HG03432 (cell line): ENCODE measurements around the gene DUSP7.
A peak's percentile ranks its signal among the peaks of the same experiment; 100 is the strongest.

Experiments used
- ATAC-seq: cut with Tn5 transposase; IDR thresholded peaks from one replicate; pipeline ENCODE4 v1.9.1; 2021; ENCODE audit warnings: mild to moderate bottlenecking, moderate library complexity; ENCODE audit not compliant: unreplicated experiment

DUSP7 gene

DNA sequence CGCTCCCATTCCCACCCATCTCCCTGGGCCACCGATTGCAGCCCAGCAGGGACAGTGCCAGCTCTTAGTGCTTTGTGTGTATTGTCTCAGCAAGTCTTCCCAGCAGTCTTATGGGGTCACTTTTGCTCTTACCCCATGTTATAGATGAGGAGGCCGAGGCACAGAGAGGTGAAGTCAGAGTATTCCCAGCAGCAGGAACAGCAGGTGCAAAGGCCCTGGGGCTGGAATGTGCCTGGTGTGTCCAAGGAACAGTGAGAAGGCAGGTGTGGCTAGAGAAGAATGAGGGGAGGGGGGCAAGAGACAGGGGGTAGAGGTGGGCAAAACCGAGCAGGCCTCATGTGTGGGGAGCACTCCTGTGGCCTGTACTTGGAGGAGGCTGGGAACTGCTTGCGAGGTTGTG is 12.8 kb upstream of the DUSP7 start:
- ATAC-seq = no peak

- no peak for ATAC-seq
Observed at GRCh38 chr3:52068730-52069129, 12.4 kb upstream of the DUSP7 start.

DNA sequence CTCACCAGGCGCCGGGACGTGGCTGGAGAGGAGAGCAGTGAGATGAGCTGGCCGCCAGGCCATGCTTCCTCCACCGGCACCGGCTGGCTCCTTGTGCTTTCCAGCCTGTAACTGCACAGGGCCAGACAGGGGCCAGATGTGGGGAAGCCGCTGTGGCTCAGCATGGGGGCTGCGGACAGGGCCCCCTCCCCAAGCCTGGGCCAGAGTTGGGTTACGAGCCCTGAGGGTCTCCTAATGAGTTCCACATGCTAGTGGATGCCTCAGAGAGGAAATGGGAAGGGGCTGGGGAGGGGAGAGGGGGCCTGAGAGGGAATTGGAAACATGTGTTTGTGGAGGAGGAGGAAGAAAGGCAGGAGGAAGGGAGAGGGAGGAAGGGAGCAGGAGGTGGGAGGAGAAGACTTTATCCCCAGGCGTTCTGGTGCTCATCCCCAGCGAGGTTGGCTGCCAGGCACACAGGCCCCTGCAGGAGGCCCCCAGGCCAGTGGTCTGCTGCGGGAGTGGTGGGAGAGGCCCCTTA is 11.7 kb upstream of the DUSP7 start:
- no peak for ATAC-seq

DNA sequence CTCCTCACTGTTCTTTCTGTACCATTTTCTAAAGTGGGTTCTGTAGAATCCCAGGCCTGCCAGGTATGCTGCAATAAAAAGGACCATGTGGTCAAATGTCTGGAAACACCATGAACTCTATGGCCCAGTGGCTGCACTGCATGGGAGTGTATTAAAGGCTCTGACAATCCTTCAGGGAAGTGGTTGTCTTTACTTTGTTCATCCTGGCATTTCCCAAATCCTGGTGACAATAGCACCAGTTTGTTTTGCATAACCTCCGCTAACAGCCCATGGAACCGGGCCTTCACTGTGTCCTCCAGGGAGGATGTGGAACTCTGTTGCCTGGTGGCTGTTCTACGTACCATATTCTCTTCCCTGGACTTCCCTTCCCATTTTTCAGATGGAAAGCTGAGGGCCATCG is 11.2 kb upstream of the DUSP7 start:
- ATAC-seq = no peak

- no peak for ATAC-seq
Observed at GRCh38 chr3:52067046-52067445, 10.7 kb upstream of the DUSP7 start.

- no peak for ATAC-seq
Observed at GRCh38 chr3:52065264-52065756, 8.9 kb upstream of the DUSP7 start.

GRCh38 chr3:52064561-52064960 is 8.2 kb upstream of the DUSP7 start:
- no peak for ATAC-seq

DNA sequence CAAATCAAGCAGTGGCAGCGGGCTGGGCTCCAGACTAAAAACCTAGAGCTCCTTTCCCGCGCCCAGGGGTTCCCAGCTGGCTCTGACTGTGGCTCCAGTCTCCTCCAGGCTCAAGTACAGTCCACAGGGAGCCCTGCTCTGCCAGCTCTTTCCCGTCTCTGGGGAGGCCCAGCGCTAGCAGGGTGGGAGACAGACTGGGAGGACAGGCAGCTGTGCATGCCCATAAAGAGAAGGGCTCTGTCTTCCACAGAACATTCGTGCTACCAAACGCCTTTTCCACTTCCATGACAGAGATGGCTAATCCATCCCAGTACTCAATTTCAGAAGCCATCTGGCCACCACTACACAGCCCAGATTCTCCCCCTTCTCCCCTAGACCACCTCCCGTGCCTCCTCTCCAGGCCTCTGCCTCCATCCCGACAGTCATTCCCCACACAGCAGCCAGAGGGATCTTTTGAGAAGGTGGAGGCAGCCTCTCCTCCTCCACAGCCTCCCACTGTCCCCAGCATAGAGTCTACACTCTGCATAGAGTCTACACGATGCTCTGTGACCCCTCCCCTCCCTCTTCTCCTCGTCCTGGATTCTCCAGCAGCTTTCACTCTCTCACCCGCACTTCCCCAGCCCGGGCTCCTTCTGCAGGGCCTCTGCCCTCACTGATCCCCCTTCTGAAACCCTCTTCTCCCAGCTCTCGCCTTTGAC is 6.8 kb upstream of the DUSP7 start:
- no peak for ATAC-seq

DNA sequence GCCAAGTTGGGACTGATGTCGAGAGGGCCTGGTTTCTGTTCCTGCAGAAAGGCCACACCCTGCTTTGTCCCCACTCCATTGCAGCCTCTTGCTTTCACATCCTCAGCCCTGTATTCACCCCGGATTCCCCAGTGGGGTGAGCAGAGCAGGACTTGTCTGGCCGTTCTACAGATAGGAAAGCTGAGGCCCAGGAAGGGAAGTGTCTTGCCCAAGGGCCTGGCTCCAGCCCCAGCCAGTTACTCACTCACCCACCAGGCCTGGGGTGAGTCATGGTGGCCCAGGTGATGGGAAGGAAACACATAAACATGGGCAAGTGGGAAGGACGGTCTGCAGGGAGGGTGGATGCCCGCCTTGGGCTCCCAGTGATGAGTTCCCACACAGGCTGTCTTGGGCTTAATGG is 6.1 kb upstream of the DUSP7 start:
- ATAC-seq = no peak

- no peak for ATAC-seq
Observed at GRCh38 chr3:52061121-52061910, 4.9 kb upstream of the DUSP7 start.

- no peak for ATAC-seq
Observed at GRCh38 chr3:52059781-52060180, 3.4 kb upstream of the DUSP7 start.

DNA sequence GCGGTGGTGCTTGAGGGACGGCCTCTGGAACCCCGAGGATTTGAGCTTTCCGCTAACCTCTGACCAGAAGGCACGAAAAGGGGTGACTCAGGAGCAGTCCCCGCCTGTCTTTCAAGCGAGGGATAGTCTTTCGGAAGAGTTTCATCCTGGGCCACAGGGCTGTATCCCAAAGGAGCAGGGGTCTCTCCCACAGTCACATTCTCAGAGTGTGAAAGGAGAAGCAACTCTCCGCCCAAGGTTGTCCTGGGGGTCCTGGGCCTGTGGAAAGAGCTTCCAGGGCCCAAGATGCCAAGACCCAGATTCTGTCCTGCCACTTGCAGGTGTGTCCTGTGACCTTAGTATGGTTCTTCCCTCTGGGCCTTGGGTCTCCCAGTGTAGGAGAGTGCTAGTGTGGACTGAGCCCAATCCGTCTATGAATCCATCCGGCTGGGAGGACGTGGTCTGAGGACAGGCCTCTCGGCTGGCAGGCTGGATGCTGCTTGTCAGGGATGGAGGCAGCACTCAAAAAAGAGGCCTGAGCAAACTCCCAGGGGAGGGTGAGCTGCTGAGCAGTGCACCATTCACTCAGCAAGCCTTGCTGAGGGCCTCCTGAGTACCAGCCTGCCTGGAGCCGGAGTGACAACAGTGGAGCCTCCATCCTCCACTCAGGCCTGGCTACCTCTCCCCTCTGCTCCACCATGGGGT is 1.6 kb upstream of the DUSP7 start:
- no peak for ATAC-seq

DNA sequence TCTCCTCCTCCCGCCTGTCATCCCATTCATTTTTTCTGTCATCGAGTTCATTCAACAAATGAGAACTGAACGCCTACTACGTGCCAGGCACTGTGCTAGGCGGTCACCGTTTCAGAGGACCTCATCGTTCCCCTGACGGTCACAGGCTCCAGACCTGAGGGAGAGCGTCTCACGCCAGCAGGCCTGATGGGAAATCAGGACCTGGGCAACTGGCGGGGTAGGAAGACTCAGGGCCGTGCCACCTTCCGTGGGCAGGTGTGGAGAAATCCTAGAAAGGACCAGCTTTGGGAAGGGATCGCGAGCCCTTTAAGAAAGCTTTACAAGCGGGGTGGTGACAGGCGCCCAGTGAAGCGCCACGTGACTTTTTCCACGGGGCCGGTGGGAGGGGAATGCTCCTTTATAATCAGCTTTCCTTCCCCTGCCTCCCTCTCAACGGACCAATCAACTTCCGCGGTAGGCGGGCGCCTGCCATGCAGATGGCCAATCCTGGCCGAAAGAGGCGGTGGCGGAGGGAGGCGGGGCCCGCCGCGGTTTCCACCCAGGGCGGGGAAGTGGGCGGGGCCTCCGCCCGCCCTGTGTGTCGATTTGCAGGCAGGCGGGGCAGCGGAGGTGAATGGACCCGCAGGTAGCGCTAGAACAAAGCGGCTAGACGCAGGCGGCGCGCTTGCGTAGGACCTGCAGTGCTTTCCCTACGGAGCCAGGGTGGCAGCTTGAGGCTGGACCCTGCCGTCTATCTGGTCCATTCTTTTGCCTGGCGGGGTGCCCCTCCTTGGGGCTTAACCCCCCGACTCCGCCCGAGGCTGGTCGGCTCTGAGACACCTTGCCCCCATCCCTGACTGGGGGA is 819 bp upstream of the DUSP7 start:
- peak; percentile 73 for ATAC-seq

- peak; percentile 18 for ATAC-seq
Observed at GRCh38 chr3:52055537-52056351, 627 bp downstream of the DUSP7 start.

- no peak for ATAC-seq
Observed at GRCh38 chr3:52054661-52055511, 1.5 kb downstream of the DUSP7 start.

- no peak for ATAC-seq
Observed at GRCh38 chr3:52053307-52054304, 2.8 kb downstream of the DUSP7 start.

- no peak for ATAC-seq
Observed at GRCh38 chr3:52052831-52053306, 3.5 kb downstream of the DUSP7 start.
